ENCODE data around the gene ADAM30.
A peak's percentile ranks its signal among the peaks of the same experiment; 100 is the strongest.

Gene ADAM30

DNA sequence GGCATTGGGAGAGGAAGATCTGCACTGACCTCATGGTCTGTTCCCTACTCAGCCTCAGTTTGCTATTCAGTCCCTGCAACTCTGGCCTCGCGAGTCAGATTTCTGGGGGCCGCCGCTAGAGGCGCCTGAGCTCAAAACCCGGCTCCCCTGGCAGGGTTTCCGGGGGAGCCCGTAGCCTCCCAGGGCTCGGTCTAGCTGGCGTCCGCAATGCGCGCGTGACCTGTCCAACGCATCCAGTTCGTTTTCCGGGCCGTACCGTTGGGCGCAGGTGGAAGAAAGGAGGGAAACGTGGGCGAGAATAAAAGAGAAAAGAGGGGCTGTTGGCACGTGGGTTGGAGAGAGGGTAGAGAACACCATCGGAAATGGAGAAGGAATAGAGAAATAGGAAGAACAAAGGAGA is at the start of gene ADAM30:
Gene ADAM30, minus strand, starts transcription at position 213 of the 400 bp plus-strand sequence. Its CDS starts 179 bp downstream, at position 34.
- no peak for DNase-seq

DNA sequence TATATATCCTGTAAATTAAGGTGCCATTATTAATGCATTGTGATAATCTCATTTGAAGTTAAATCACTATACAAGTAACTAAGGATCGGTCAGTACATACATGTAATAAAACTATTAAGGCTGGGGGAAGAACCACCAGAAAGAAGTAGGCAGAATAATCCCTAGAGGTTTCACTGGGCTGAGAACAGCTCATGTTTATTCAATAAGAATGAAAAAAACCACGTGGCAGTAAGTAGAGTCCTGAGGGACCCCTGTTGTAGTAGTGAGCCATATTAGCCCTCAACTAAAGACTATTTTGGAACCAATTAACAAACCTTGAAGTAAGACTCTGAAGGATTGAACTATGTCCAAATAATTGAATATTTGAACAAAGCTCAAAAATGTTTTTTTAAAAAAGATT is 46.9 kb upstream of the ADAM30 start:
- no peak for DNase-seq

DNA sequence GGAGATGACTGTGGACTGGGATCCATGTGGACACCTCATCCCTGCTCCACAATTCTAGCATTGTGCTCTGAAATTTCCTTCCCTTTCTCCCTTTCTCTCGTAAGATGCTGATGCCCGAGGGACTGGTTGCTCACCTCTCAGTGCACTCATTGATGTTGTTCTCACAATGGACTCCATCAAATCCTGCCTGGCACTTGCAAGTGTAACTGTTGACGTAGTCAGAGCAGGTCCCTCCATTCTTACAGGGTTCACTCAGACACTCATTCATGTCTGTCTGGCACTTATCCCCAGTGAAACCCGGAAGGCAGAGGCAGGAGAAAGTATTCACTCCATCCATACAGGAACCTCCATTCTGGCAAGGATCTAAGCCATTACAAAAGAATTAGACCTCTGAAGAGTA is 45.1 kb upstream of the ADAM30 start:
- no peak for DNase-seq

DNA sequence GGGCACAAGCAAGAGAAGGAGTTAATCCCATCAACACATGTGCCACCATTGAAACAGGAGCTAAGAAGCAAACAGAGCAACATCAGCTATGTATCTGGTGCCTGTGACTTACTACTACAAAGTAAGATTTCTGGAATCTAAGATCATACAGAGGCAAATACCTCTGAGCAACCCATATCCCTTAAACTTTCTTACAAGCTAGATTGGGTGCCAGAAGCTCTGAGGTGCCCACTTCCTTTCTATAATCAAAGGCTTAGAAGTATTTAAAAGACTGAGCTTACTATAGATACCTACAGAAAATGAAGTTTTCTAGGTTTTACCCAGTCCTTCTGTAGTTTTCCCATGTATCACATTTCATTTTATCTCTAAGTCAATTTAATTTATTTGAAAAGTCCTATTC is 44.4 kb upstream of the ADAM30 start:
- DNase-seq: no peak

DNA sequence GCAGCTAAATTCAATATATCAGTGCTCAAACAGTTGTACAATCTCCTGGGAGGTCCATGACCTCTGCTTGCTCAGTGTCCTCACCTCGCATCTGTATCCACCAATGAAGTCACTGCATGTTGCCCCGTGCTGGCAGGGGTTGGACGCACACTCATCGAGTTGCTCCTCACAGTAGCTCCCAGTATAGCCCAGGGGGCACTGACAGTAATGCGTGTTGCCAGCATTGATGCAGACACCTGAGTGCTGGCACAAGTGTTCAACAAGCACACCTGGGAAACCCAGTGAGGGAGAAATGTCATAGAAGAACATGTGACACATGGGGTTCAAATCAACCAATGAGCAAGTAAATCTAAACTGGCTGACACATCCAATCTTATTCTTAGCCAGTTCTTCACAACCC is 40.9 kb upstream of the ADAM30 start:
- DNase-seq: no peak

DNA sequence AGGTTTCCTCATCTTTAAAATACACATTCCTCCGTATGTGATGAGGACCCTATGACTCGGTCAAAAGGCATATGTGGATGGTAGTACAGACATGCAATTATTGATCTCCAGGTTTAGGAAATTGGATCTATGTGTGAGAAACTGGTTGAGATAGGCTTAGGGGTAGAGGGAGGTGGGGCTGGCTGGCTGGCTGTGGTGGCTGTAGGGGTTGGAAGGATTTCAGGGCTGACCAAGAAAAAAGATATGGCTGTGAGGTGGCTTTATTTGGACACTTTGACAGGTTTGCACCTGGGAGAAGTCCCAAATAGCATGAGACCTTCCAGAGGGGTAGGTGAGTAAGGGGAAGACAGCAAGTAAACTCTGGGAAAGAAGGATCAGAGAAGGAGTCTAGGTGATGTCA is 39.6 kb upstream of the ADAM30 start:
- no peak for DNase-seq

DNA sequence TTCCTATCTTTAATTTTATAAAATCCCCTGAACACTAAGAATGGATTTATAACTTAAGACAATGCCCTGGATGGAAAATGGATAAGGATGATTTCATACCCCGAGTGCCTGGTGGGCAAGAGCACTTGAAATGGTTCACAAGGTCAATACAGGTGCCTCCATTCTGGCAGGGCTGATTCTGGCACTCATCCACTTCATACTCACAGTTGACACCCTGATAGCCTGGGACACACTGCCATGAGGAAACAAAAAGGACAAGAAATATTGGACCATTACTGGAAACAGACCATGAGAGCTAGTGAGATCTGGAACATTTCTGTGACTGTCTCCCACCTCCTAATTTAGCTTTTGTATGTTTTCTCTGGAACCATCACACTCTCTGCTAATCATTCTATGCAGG is 39.1 kb upstream of the ADAM30 start:
- DNase-seq: no peak

DNA sequence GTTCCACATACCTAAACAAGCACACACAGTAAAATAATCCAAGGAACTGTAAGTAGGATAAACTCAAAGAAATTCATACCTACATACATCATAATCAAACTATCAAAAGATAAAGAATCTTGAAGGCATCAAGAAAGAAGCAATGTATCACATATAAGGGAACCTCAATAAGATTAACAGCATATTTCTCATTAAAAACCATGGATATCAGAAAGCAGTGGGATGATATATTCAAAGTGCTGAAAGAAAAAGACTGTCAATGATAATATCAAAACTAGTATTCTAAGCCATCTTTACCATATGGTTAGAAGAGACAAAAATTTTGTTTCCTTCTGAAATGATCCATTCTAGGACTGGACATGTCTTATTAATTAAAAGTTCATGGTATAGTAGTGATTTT is 37.1 kb upstream of the ADAM30 start:
- DNase-seq: no peak

DNA sequence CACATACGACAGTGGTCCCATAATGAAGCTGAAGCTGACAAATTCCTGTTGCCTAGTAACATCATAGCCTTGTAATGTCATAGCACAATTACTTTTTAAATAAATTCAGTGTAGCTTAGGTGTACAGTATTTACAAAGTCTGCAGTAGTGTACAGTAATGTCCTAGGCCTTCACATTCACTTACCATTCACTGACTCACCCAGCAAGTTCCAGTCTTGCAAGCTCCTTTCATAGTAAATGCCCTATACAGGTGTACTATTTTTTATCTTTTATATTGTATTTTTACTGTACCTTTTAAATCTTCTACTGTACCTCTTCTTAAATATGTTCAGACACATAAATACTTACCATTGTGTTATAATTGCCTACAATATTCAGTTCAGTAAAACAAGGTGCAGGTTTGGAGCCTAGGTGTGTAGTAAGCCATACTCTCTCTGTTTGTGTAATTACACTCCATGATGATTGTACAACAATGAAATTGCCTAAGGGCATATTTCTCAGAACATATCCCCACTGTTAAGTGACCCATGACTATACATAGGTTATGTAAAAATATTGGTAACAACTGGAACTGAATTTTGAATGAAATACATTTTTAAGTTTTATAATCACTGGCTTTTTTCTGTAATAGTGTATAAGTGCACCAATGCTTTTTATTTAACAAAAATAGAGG is 33.5 kb upstream of the ADAM30 start:
- no peak for DNase-seq

DNA sequence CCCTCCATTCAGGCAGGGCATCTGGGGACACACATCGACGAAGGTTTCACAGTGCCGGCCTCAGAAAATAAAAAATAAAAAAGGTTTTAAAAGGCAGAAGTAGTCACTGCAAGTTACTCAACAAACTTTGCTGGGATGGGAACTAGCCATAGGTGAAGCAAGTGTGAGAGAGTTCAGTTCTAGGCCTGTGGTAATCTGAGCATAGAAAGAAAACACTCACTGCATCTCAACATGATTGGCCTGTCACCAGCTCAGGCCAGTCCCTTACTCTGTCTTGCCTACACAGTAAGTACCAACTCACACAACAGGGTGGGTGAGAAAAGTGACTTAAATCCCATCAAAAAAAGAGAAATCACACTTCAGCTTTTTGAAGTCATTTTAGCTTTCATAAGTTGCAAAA is 30.2 kb upstream of the ADAM30 start:
- DNase-seq: no peak

DNA sequence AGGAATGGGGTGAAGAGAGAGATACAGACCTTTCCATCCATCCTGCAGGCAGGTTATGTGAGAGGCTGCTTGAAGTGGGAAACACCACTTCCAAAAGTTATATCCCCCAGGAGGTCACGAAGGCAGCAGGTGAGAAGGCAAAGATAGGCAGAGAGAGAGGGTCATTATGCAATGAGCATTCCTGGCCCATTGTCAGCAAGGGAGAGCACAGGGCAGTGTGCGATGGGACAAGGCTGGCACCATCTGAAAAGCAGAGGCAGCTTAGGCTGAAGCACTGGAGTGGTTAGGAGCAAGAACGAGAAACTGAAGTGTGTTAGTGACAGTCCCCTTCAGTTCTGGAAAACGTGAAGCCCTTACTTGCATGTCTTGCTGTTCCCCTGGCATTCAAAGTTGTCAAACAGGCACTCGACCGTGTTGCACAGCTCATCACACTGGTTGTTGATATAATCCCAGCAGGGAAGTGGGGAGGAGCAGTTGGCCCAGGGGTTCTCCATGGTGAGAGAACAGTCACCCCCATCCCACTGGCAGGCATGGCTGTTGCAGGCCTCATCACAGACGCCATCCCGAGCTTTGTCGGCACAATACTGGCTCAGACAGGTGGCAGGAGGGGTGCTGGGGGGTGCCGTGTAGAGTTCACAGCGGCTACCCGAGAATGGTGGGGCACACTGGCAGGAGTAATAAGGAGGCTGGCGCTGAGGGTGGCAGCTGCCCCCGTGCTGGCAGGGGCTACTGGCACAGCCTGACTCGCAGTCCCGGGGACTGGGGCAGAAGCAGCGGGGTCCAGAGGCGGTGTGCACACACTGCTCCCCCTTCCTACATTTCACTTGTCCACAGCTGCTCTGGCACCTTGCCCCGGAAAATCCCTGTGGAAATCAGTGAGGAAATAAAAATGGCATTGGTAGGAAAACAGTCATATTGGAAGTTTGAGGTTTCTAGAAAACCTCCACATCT is 28.9 kb upstream of the ADAM30 start:
- no peak for DNase-seq

DNA sequence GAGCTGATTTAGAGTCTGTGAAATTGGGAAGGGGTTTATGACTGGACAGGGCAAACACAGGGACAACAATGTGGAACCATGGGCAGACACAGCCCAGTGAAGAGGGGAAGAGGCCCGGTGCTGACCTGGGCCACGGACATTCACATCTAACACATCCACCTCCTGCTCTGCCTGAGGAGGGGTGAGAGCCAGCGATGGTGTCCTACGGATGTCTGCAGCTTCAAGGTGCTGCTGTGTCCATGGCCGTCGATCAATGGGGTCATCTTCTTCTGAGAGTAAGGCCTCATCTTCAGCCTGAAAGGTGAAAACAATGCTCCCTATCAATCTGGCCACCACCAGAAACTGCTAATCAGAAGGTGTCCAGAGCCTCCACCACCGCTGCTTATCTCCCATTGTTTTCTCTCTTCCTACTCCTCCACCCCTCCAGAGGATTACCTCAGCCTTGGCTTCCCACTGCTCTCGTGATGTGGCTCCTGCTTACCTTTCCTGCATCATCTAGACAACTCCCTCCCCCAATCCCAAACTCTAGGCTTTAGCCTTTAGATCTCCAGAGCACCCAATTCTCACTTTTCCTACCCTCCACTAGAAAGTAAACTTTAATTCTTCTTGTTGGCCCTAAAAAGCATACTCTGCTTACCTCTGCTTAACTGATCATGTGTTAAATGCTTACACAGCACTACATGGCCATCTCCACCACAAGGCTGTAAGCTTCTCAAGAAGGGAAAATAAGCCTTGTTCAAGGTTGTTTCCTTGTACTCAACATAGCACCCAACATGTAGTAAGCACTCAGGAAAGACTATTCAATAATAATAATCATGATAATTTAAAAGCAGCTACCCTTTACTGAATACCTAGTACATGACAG is 24.0 kb upstream of the ADAM30 start:
- DNase-seq: no peak

DNA sequence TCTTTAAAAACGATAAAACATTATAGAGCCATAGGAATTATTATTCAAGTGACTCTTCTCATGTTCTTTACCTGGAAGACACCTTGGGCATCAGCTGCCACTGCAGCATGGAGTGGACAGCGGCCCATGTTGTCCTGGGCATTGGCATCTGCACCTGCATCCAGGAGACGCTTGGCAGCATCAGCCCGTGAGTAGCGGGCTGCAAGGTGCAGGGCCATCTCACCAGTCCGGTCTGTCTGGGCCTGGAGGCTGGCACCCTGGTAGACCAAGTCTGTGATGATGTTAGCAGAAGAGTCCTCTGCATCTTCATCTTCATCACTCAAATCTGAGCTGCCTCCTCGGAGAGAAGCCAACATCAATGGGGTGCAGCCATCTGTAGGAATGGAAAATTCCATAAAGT is 22.9 kb upstream of the ADAM30 start:
- DNase-seq: no peak

DNA sequence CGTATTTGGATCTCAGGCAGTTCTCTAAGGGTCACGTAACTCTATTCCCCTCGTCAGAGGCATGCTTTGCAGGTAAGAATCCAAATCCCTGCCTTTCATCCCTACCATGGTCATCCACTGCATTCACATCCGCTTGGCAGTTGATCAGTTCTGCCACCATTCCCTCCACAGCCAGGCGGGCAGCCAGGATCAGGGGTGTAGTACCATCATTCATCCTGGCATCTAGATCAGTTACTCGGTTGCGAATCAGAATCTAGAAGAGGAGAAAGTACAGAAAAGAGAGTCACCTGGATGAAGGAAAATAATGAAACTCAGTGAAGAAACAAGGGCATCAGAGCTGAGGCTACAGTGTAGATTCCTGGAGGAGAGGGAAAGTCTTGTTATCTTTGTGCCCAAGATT is 22.0 kb upstream of the ADAM30 start:
- DNase-seq: no peak

DNA sequence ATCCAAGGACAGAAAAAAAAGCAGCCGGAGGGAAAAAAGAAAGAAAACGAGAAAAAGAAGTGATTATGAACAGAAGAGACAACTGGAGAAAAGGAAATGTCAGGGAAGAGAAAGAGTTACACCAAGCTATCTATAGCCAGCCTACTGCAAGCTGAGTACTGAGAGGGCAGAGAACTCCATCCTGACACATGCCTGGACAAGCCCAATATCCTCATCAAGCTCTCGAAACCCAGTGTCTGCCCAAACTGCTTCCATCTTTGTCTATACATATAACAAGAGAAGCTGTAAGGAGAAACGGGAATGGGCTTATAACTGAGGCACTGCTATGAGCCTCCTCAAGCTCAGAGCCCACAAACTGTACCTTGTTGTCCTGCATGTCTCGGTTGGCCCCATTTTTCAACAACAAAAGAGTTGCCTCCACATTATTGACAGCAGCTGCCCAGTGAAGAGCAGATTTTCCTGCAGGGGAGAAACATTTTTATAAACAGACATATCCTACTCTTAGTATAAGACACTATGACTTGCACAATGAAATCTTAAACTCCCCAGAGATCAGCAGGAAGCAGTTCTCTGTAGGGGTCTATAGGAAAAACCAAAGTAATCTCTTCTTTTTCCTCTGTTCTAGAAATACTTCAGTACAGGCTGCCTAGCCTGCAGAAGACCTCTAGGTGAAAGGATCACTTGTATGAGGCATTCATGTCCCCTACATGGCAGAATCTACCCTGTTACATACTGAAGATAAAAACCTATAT is 21.2 kb upstream of the ADAM30 start:
- no peak for DNase-seq

DNA sequence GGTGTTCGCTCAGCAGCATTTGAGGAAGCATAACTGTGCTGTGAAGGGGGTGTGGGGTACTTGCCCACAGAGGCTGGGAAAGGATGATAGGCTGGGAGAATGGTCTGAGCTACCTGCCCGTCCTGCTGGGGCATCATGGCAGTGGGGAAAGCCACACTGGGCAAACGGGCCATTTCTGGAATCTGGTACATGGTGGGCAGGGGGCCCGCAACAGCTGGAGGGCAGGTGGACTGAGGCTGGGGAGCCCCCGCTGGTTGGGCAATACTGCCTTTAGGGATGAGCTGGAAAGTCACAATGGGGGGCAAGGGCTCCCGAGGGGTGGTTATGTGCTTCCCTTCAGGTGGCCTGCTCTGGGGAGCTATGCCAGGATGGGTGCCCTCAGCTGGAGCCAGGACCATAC is 19.2 kb upstream of the ADAM30 start:
- no peak for DNase-seq

DNA sequence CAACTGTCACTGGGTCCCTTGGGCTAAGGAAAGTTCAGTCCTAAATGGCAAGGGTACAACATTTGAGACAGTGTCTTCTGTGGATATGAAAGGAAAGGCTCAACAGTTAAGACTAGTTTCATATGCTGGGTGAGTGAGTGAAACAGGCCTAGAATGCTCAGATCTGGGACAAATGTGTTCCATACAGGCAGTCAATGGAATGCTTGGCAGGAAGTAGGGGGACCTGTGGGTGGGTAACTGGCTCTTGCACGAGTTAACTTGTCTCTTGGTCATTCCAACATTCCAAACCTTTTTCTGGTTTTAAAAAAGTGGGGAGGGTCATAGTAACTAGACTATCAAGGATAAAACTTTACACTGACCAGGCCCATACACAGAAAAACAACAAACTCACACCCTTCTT is 17.8 kb upstream of the ADAM30 start:
- DNase-seq: no peak

DNA sequence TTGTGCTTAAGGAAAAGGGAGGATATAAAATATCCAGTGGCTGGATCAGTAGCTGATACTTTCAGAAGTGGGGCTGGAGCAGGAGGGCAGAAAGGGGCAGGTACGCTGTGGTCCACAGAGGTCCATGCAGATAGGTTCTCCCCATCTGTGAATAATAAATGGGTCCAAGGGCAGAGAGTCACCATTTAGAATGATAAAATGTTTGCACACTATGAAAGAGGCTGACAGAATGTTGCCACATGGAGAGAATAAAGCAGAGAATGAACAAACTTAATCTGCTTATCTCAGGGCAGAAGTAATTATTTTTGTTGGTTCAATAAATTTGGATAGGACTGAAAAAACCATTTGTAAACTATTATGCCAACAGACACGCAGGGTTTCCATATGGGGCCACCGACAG is 16.6 kb upstream of the ADAM30 start:
- no peak for DNase-seq

DNA sequence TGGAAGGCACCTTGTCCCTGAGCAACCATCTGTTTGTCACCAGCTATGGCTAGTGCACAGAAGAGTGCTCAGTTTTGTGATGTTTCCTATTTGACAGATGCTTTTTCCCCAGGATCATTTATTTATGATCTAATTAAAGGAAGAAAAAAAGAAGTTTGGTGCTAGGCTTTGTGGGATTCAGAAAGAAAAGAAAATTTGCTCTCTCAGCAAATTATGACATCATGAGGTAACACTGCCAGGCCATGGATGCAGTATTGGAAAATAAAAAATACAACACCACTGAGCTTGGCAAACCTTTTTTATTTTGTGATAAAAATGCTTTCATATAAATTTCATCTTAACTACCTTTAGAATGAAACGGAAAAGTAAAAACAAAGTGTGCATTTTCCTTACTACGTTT is 15.5 kb upstream of the ADAM30 start:
- no peak for DNase-seq

DNA sequence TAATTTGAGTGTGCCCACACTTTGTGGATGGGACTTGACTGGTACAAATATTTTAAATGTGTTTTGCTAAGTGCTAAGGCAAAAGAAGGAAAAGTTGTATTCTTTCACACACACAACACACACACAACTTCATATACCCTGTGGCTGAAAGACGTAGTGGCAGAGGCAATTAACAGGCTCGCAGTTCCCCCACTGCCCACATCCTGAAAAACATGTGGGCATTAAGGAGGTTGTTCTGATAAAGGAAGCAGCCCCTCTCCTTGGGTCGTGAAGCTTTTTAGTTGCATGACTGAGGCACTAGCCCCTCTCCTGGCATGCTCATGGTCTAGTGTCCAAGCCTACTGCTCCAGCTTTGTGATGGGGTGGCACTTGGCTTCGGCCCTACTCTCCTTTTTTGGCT is 14.3 kb upstream of the ADAM30 start:
- no peak for DNase-seq

DNA sequence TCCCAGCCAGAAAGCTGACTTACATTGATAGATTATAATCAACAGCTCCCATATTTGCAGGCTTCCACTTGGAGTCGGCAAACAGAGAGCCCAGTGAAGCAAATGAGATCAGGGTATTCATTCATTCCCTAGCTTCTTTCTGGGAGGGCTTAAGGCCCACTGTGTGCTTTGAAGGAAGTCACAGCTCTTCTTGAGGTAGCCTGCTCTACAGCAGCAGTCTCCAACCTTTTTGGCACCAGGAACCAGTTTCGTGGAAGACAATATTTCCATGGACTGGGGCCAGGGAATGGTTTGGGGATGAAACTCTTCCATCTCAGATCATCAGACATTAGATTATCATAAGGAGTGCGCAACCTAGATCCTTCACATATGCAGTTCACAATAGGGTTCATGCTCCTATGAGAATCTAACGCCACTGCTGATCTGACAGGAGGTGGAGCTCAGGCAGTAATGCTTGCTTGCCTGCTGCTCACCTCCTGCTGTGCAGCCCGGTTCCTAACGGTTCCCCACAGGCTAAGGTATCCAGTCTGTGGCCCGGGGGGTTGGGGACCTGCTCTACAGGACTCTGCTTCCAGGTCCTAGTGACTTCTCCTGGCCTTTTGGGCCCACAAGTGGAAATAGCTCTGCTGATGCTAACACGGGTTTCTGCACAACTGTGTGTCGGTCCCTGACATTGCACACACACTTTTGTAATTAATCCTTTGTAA is 13.7 kb upstream of the ADAM30 start:
- no peak for DNase-seq

DNA sequence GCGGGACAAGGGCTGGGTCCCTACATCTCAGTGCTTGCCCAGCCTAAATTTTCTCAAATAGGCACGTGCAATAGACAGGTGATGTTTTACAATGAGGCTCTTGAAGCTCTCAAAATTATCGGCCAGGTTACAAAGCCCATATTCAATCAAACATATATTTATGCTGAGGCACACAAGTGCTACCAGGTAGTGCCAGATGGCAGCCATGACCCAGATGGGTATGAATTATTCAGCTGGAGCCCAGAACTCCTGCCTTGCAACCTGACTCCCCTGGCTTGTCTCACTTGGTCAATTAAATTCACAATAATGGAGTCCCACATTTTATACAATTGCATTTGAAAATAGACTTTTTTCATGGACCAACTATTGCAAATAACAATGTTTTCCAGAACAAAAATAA is 12.3 kb upstream of the ADAM30 start:
- peak; percentile 38 for DNase-seq
